Retinal pigment epithelial cell (primary cell): ENCODE results near the gene DYNLRB1.
A peak's percentile ranks its signal among the peaks of the same experiment; 100 is the strongest.

Experiments used
- DNase-seq: peaks from one replicate; pipeline ENCODE4 v3.0.0-alpha.2; 2010; ENCODE audit warnings: low read depth
- H3K4me3 ChIP-seq: 2 replicates; pipeline ENCODE4 v1.5.1; 2011; ENCODE audit warnings: mild to moderate bottlenecking, low read length, control low read depth, moderate library complexity
- CTCF ChIP-seq: conservative IDR thresholded peaks from 2 replicates; pipeline ENCODE4 v1.5.1; 2011; ENCODE audit warnings: low read depth, low read length, control low read depth, inconsistent platforms

The DYNLRB1 gene

DNA sequence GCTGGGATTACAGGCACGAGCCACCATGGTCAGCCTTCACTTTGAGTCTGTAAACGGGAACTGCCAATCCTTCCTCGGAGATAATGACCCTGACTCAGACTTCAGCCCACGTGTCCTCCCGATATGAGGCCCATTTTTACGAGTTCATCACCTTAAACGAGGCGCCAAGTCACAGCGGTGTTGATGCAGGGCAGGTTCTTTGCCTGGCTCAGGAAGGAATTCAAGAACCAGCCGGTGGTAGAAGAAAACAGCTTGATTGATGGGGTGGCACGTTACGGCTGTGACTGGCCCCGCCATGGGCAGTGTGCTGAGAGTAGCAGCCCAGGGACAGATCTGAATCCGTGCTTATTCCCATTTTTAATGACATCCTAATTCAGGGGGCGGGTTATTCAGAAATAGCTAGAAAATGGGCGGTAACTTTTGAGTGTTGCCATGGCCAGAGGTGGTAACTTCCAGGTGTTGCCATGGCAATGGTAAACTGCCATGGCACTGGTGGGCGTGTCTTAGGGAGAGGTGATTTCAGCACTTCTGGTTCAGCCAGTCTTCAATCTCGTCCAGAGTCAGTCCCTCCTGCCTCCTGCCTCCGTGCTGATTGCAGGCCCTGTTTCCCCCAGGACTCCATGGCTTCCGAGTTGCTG is 33.2 kb downstream of the DYNLRB1 start:
- no peak overlapping the region for H3K4me3 ChIP-seq
- no peak for DNase-seq
- TF ChIP-seq CTCF: no peak

- no peak for DNase-seq
- no peak for TF ChIP-seq CTCF
- no peak overlapping the region for H3K4me3 ChIP-seq
These were observed 33.7 kb downstream of the DYNLRB1 start for GRCh38 chr20:34549929-34550305.

DNA sequence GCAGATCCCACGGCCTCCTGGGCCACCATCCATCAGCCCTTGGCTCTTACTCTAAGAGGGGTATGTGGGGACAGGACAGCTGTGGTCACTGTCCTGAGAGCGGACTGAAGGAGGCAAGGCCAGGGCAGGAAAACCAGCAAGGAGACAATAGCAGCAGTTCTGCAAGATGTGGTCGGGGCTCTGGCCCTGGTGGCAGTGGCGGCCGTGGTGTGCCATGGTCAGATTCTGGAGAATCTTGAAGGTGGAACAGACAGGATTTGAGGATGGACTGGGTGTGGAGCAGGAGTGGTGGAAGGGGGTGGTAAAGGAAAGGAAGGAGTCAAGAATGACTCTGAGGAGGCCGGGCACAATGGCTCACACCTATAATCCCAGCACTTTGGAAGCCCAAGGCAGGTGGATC is 36.3 kb downstream of the DYNLRB1 start:
- TF ChIP-seq CTCF: no peak
- no peak overlapping the region for H3K4me3 ChIP-seq
- no peak for DNase-seq

- DNase-seq: no peak
- no peak for TF ChIP-seq CTCF
- no peak overlapping the region for H3K4me3 ChIP-seq
These were observed 37.2 kb downstream of the DYNLRB1 start for GRCh38 chr20:34553366-34553867.

DNA sequence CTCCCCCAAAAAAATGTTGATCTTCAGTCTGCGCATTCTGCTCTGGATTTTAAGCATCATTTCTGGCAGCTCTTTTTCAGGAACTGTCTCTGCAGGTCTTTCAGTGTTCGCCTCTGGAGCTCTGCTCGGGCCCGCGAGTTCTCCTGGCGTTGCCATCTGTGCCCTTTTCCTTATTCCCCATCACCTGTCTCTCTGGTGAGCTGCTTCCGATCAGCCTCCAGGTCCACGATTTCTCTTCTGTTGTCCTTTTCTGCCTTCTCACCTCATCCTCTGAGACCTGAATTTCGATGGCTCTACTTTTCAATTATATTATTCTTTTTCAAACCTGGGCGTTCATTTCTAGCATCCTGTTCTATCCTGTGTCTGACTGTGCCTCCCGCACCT is 41.7 kb downstream of the DYNLRB1 start:
- peak overlapping the region; percentile 81 for H3K4me3 ChIP-seq
- no peak for TF ChIP-seq CTCF
- DNase-seq: no peak

GRCh38 chr20:34558320-34559218 is 42.3 kb downstream of the DYNLRB1 start, which contains the start of gene MAP1LC3A:
Gene MAP1LC3A (plus strand): TSS chr20:34558718. CDS start chr20:34558869, 151 bp downstream.
- peak; percentile 67 for DNase-seq
- peak within 1 kb of the TSS; percentile 81 for H3K4me3 ChIP-seq
- TF ChIP-seq CTCF: no peak
